ENCODE measurements around the gene GSX2. TPM values are rescaled to one million over a fixed set of nuclear protein-coding genes. Genes with fewer than 3 reads are reported as not detected.
"Not testable (repeated sequence)": the region's sequence is repeated elsewhere in the genome, so short reads cannot be mapped to it uniquely, and the experiment has no call there.

GSX2 gene
- total RNA-seq, 2 donors from 2014 or later = not detected

GRCh38 chr4:54110019-54110416 is 10.1 kb downstream of the GSX2 start:
- Histone ChIP-seq H3K27me3 (peaks cover 19 to 21% of the 10 kb centered on the region in 2 donors), H3K9me3 (no peaks in the 10 kb centered on the region), H3K36me3 (no peaks in the 10 kb centered on the region), H3K27ac (no peak overlapping the region), H3K4me3 (peak overlapping the region in 1 of 2 donors; percentile 18), H3K4me1 (peaks cover 0 to 12% of the 10 kb centered on the region in 2 donors)
- no peak for DNase-seq (ENCODE audit: low spot score)
- no peak for TF ChIP-seq CTCF (IDR thresholded peaks at IDR 0.05)

GRCh38 chr4:54113206-54113605 is 13.2 kb downstream of the GSX2 start:
- not testable (repeated sequence) for H3K4me3 ChIP-seq; H3K36me3 ChIP-seq; DNase-seq (ENCODE audit: low spot score); H3K9me3 ChIP-seq; H3K27ac ChIP-seq
- Histone ChIP-seq H3K4me1 (peaks cover 0 to 12% of the 10 kb centered on the region in 2 donors), H3K27me3 (peaks cover 19% of the 10 kb centered on the region in 2 donors)

- H3K4me3 ChIP-seq; H3K27me3 ChIP-seq; H3K27ac ChIP-seq; H3K36me3 ChIP-seq; H3K9me3 ChIP-seq; DNase-seq (ENCODE audit: low spot score); H3K4me1 ChIP-seq: not testable (repeated sequence)
Measured at GRCh38 chr4:54116246-54116645, 16.3 kb downstream of the GSX2 start.

GRCh38 chr4:54118850-54119589 is 19.1 kb downstream of the GSX2 start:
- H3K4me3 ChIP-seq = no peak overlapping the region
- H3K27ac ChIP-seq = no peak overlapping the region
- no peaks in the 10 kb centered on the region for H3K36me3 ChIP-seq
- no peaks in the 10 kb centered on the region for H3K4me1 ChIP-seq
- no peaks in the 10 kb centered on the region for H3K27me3 ChIP-seq
- H3K9me3 ChIP-seq = no peaks in the 10 kb centered on the region
- no peak for DNase-seq (ENCODE audit: low spot score)
- TF ChIP-seq CTCF (IDR thresholded peaks at IDR 0.05) = no peak

GRCh38 chr4:54120518-54120917 is 20.6 kb downstream of the GSX2 start:
- no peaks in the 10 kb centered on the region for H3K27me3 ChIP-seq
- no peaks in the 10 kb centered on the region for H3K9me3 ChIP-seq
- no peak for TF ChIP-seq CTCF (IDR thresholded peaks at IDR 0.05)
- H3K27ac ChIP-seq = no peak overlapping the region
- no peaks in the 10 kb centered on the region for H3K36me3 ChIP-seq
- H3K4me3 ChIP-seq = no peak overlapping the region
- no peaks in the 10 kb centered on the region for H3K4me1 ChIP-seq
- no peak for DNase-seq (ENCODE audit: low spot score)

- Histone ChIP-seq H3K4me1 (no peaks in the 10 kb centered on the region), H3K4me3 (no peak overlapping the region), H3K36me3 (no peaks in the 10 kb centered on the region), H3K9me3 (peaks cover 0 to 18% of the 10 kb centered on the region in 2 donors), H3K27me3 (no peaks in the 10 kb centered on the region), H3K27ac (no peak overlapping the region)
- DNase-seq (ENCODE audit: low spot score) = no peak
- no peak for TF ChIP-seq CTCF (IDR thresholded peaks at IDR 0.05)
Measured at GRCh38 chr4:54127660-54128059, 27.7 kb downstream of the GSX2 start.

GRCh38 chr4:54128694-54129093 is 28.7 kb downstream of the GSX2 start:
- not testable (repeated sequence) for H3K4me3 ChIP-seq; H3K27ac ChIP-seq; DNase-seq (ENCODE audit: low spot score); H3K4me1 ChIP-seq; H3K27me3 ChIP-seq; H3K36me3 ChIP-seq
- H3K9me3 ChIP-seq = peaks cover 0 to 18% of the 10 kb centered on the region in 2 donors

Measured in right atrium auricular region (tissue), 2 donors.